DND-41 (cell line): Measurements from ENCODE around the gene NUBP2.

ENCODE experiments used
- CTCF ChIP-seq: IDR thresholded peaks from 2 replicates; pipeline ENCODE4 v1.5.1; 2012; ENCODE audit warnings: borderline replicate concordance, low read length, moderate library complexity, mild to moderate bottlenecking; ENCODE audit not compliant: poor library complexity, severe bottlenecking; ENCODE audit errors: extremely low read depth
- EZH2 ChIP-seq: IDR thresholded peaks from 3 replicates; pipeline ENCODE4 v1.6.1; 2012; ENCODE audit warnings: borderline replicate concordance, low read depth, mild to moderate bottlenecking, moderate library complexity, low read length, inconsistent platforms; ENCODE audit not compliant: severe bottlenecking

GRCh38 chr16:1747934-1748333, 34.8 kb upstream of the NUBP2 start:
- no peak for TF ChIP-seq CTCF
- no peak for TF ChIP-seq EZH2
